ENCODE measurements around the gene HOXC9. TPM values are rescaled to one million over a fixed set of nuclear protein-coding genes. Genes with fewer than 3 reads are reported as not detected.

HOXC9 gene
- total RNA-seq, 1 experiment from 2014 or later, result 11.3 TPM

DNA sequence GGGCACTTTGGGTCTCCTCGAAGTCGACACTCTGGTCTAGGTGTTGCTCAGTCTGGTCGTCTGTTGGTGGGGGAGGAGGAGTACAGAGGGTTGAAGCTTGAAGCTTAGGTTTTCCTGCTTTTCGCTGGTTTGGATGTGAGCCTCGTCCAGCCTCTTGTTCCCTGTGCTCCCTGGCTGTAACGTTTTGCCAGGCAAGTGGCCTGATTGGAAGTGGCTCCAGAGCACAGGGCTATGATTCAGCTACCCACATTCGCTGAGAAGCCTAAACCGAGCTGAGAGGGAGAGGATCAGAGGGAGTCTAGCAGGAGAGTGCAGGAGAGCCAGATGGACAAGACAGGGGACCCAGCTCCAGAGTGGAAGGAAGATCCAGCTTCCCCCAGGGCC, 8.9 kb upstream of the HOXC9 start:
- no peaks in the 10 kb centered on the region for H3K9me3 ChIP-seq (ENCODE audit: control insufficient read depth in 1 of 2, insufficient read depth in 1 of 2, low read depth in 1 of 2, low read length in 2 of 2)
- H3K36me3 ChIP-seq (ENCODE audit: control insufficient read depth in 1 of 2, insufficient read depth in 2 of 2, low read length in 2 of 2), result no peaks in the 10 kb centered on the region
- BruUV-seq (replicated peaks), result no TSS peak
- no peaks in the 10 kb centered on the region for H4K20me1 ChIP-seq (ENCODE audit: insufficient read depth)
- H3K4me3 ChIP-seq (replicated peaks in 1 of 2; ENCODE audit: low read depth in 1 of 2, low read length in 2 of 2), result no peak overlapping the region
- H3K27ac ChIP-seq (ENCODE audit: low read depth, low read length), result no peak overlapping the region
- H3K9me2 ChIP-seq (ENCODE audit: insufficient read depth), result no peaks in the 10 kb centered on the region
- intact Hi-C loops (cut with micrococcal nuclease), result no loop called here
- TF ChIP-seq CBX3 (IDR thresholded peaks at IDR 0.05; ENCODE audit: low read depth) (no peak), ELF1 (IDR thresholded peaks at IDR 0.05; ENCODE audit: borderline replicate concordance, low read depth) (no peak), SP1 (IDR thresholded peaks at IDR 0.05; ENCODE audit: low read depth) (no peak), SRF (IDR thresholded peaks at IDR 0.05; ENCODE audit: low read depth) (no peak), YY1 (IDR thresholded peaks at IDR 0.05; ENCODE audit: extremely low read depth, insufficient replicate concordance, low read depth, low read length) (no peak), POLR2AphosphoS5 (IDR thresholded peaks at IDR 0.05; ENCODE audit: low read depth, low read length) (no peak), EGR1 (IDR thresholded peaks at IDR 0.05; ENCODE audit: low read depth) (no peak)
- TF ChIP-seq, protein P1, sequence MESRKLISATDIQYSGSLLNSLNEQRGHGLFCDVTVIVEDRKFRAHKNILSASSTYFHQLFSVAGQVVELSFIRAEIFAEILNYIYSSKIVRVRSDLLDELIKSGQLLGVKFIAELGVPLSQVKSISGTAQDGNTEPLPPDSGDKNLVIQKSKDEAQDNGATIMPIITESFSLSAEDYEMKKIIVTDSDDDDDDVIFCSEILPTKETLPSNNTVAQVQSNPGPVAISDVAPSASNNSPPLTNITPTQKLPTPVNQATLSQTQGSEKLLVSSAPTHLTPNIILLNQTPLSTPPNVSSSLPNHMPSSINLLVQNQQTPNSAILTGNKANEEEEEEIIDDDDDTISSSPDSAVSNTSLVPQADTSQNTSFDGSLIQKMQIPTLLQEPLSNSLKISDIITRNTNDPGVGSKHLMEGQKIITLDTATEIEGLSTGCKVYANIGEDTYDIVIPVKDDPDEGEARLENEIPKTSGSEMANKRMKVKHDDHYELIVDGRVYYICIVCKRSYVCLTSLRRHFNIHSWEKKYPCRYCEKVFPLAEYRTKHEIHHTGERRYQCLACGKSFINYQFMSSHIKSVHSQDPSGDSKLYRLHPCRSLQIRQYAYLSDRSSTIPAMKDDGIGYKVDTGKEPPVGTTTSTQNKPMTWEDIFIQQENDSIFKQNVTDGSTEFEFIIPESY (IDR thresholded peaks at IDR 0.05; ENCODE audit: extremely low read depth, insufficient replicate concordance, low read length), result no peak
- TF ChIP-seq, protein P2, sequence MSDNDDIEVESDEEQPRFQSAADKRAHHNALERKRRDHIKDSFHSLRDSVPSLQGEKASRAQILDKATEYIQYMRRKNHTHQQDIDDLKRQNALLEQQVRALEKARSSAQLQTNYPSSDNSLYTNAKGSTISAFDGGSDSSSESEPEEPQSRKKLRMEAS (IDR thresholded peaks at IDR 0.05), result no peak
- TF ChIP-seq, protein P3, sequence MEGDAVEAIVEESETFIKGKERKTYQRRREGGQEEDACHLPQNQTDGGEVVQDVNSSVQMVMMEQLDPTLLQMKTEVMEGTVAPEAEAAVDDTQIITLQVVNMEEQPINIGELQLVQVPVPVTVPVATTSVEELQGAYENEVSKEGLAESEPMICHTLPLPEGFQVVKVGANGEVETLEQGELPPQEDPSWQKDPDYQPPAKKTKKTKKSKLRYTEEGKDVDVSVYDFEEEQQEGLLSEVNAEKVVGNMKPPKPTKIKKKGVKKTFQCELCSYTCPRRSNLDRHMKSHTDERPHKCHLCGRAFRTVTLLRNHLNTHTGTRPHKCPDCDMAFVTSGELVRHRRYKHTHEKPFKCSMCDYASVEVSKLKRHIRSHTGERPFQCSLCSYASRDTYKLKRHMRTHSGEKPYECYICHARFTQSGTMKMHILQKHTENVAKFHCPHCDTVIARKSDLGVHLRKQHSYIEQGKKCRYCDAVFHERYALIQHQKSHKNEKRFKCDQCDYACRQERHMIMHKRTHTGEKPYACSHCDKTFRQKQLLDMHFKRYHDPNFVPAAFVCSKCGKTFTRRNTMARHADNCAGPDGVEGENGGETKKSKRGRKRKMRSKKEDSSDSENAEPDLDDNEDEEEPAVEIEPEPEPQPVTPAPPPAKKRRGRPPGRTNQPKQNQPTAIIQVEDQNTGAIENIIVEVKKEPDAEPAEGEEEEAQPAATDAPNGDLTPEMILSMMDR (IDR thresholded peaks at IDR 0.05 in 2 of 3, conservative IDR thresholded peaks at IDR 0.05 in 1 of 3; ENCODE audit: borderline replicate concordance in 1 of 3, insufficient read depth in 1 of 3, low read depth in 2 of 3, low read length in 2 of 3), result no peak
- CTCF ChIA-PET, result interaction anchor here (1.2 to 2.0 kb wide), 4 partner anchors 41 to 225 kb away, joined by 3 to 8 read pairs (median 4); partner anchors contain the start of gene HOXC5
- DNase-seq (ENCODE audit: low read depth, low spot score) (no peak), ATAC-seq (no peak)
- RAD21 ChIA-PET (ENCODE audit: low non-redundant PET in 1 of 2, low total read pairs in 2 of 2, uncharacterized antibody in 2 of 2, unreplicated experiment in 2 of 2), result no interaction called here
- no peak overlapping the region for H3K4me2 ChIP-seq (ENCODE audit: low read length)
- peaks cover 8% of the 10 kb centered on the region for H3K79me2 ChIP-seq (ENCODE audit: insufficient read depth, low read length)
- H3K4me1 ChIP-seq (ENCODE audit: control insufficient read depth in 1 of 2, insufficient read depth in 2 of 2, low read length in 2 of 2), result peaks cover 9 to 21% of the 10 kb centered on the region in 2 experiments
- H3K9ac ChIP-seq (ENCODE audit: low read length), result no peak overlapping the region
- no peak overlapping the region for H2AFZ ChIP-seq (ENCODE audit: low read depth, low read length, poor library complexity, severe bottlenecking)
- no peaks in the 10 kb centered on the region for H3K27me3 ChIP-seq (ENCODE audit: insufficient read depth, low read length)
- POLR2A ChIA-PET, result interaction anchor here (2.2 kb wide), 1 partner anchor 26 kb away, joined by 6 read pairs; no protein-coding TSS in a partner anchor

Data from HCT116 (cell line).